ENCODE data around the gene HCFC2. TPM values are rescaled to one million over a fixed set of nuclear protein-coding genes. Genes with fewer than 3 reads are reported as not detected.
A peak's percentile ranks its signal among the peaks of the same experiment; 100 is the strongest.

The HCFC2 gene
- total RNA-seq, 2 experiments from 2014 or later: 7.4 to 8.3 TPM

DNA sequence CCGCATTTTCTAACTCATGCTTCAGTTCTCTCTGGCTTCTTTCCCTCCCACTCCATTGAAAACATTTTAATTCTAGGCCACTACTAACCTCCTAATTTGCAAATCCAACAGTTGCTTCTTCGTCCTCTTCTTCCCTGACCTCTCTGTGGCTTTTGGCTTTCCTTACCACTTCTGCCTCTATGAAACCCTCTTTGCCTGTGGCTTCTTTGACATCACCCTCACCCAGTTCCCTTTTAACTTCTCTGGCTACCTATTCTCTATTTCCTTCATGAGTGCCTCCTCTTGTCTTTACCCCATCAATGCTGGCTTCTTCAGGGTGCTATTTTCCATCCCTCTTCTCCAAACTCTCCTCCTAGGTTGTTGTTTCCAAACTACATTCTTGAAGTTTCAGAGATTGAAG, 4.4 kb upstream of the HCFC2 start:
- CTCF ChIA-PET: interaction anchor here (5.0 to 5.9 kb wide), 2 partner anchors 49 kb away, joined by 29 to 106 read pairs; no protein-coding TSS in a partner anchor
- Mint-ChIP-seq H3K36me3 (ENCODE audit: low read depth) (no peaks in the 10 kb centered on the region), H3K4me1 (ENCODE audit: low read depth) (peaks cover 2% of the 10 kb centered on the region), H3K27ac (no peak overlapping the region), H3K27me3 (ENCODE audit: low read depth) (peaks cover 26% of the 10 kb centered on the region), H3K9me3 (no peaks in the 10 kb centered on the region), H3K4me3 (no peak overlapping the region)
- intact Hi-C loops (cut with micrococcal nuclease): loop anchor here (5.0 kb wide), 1 partner anchor 297 kb away; no protein-coding TSS in a partner anchor
- DNase-seq: no peak

DNA sequence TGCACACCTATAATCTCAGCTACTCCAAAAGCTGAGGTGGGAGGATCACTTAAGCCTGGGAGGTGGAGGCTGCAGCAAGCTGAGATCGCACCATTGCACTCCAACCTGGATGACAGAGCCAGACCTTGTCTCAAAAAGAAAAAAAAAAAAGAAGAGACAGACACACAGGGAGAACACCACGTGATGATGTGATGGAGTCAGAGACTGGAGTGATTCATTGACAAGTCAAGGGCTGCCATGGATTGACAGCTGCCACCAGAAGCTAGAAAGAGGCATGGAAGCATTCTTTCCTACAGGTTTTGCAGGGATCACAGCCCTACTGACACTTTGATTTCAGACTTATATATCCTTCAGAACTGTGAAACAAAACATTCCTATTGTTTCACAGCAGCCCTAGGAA, 3.5 kb upstream of the HCFC2 start:
- CTCF ChIA-PET: interaction anchor here (5.0 kb wide), 1 partner anchor 48 kb away, joined by 29 read pairs; no protein-coding TSS in a partner anchor
- intact Hi-C loops (cut with micrococcal nuclease): loop anchor here (5.0 kb wide), 1 partner anchor 297 kb away; no protein-coding TSS in a partner anchor
- no peak overlapping the region for H3K27ac Mint-ChIP-seq
- peaks cover 10% of the 10 kb centered on the region for H3K4me1 Mint-ChIP-seq (ENCODE audit: low read depth)
- DNase-seq: no peak
- H3K9me3 Mint-ChIP-seq: no peaks in the 10 kb centered on the region
- no peak overlapping the region for H3K4me3 Mint-ChIP-seq
- H3K27me3 Mint-ChIP-seq (ENCODE audit: low read depth): peaks cover 26% of the 10 kb centered on the region
- no peaks in the 10 kb centered on the region for H3K36me3 Mint-ChIP-seq (ENCODE audit: low read depth)

DNA sequence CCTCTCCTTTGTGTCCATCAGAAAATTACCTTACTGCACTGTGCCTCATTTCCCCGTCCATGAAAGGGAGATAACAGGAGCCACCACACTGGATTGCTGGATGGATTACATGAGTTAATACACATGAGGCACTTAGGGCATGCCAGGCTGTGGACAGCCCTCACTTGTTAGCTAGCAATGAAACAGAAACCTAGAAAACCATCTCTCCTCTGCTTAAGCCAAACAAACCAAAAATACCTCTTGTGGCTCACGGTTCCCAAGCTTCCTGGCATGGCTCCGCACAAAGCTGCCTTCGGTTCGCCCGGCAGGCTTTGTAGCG, 660 bp upstream of the HCFC2 start:
- CTCF ChIA-PET: interaction anchor here (0.6 to 5.0 kb wide), 4 partner anchors 45 to 177 kb away, joined by 3 to 29 read pairs (median 4); no protein-coding TSS in a partner anchor
- Mint-ChIP-seq H3K36me3 (ENCODE audit: low read depth) (no peaks in the 10 kb centered on the region), H3K4me1 (ENCODE audit: low read depth) (peaks cover 16% of the 10 kb centered on the region), H3K9me3 (no peaks in the 10 kb centered on the region), H3K27me3 (ENCODE audit: low read depth) (peaks cover 20% of the 10 kb centered on the region), H3K4me3 (peak overlapping the region; percentile 93), H3K27ac (no peak overlapping the region)
- no peak for DNase-seq
- intact Hi-C loops (cut with micrococcal nuclease): loop anchor here (1.0 to 5.0 kb wide), 9 partner anchors 21 to 294 kb away; partner anchors contain the start of genes NFYB, NT5DC3 and TDG

DNA sequence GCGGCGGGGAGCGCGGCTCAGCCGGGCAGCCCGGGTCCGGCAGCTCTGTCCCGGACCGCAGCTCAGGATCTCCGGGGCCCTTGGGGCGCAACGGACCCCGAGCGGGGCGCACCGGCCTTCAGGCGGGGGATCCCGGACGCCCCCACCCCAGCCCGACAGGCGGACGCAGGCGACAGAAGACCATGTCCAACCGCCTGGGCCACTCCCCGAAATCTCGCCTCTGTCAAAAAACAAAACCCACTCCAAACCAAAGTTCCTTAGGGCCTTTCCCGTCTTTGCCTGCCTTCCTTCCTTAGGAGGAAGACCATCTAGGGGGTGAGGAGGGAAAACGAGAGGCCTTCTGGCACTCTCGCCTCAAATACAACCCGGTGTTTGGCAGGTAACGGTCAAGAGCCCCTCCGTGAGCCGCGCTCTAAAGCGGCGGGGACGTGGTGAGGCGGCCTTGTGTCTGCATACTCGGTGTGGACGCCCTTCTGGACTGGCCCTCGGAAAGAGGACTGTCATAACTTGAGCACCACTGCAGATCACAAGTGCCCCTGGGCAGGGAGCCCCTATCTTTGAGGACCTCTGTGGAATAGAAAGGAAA, 604 bp downstream of the HCFC2 start:
- peak; percentile 13 for DNase-seq
- H3K9me3 Mint-ChIP-seq: no peaks in the 10 kb centered on the region
- H3K36me3 Mint-ChIP-seq (ENCODE audit: low read depth): no peaks in the 10 kb centered on the region
- peak overlapping the region; percentile 65 for H3K27ac Mint-ChIP-seq
- intact Hi-C loops (cut with micrococcal nuclease): loop anchor here (1.0 to 5.0 kb wide), 9 partner anchors 19 to 292 kb away; partner anchors contain the start of genes NFYB, NT5DC3 and TDG
- H3K4me3 Mint-ChIP-seq: peak overlapping the region; percentile 93
- CTCF ChIA-PET: interaction anchor here (5.0 kb wide), 1 partner anchor 44 kb away, joined by 29 read pairs; no protein-coding TSS in a partner anchor
- peaks cover 11% of the 10 kb centered on the region for H3K27me3 Mint-ChIP-seq (ENCODE audit: low read depth)
- H3K4me1 Mint-ChIP-seq (ENCODE audit: low read depth): peaks cover 16% of the 10 kb centered on the region

DNA sequence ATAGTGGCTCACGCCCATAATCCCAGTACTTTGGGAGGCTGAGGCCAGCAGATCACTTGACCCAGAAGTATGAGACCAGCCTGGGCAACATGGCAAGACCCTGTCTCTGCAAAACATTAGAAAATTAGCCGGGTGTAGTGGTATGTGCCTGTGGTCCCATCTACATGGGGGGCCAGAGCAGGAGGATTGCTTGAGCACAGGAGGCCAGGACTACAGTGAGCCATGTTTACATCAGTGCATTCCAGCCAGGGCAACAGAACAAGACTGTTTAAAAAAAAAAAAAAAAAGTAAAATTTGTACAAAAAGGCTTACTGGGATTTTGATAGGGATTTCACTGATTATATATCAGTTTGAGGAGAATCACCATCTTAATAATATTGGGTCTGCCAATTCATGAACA, 7.8 kb downstream of the HCFC2 start:
- Mint-ChIP-seq H3K4me1 (ENCODE audit: low read depth) (peaks cover 2% of the 10 kb centered on the region), H3K27ac (no peak overlapping the region), H3K27me3 (ENCODE audit: low read depth) (no peaks in the 10 kb centered on the region), H3K9me3 (no peaks in the 10 kb centered on the region), H3K4me3 (no peak overlapping the region), H3K36me3 (ENCODE audit: low read depth) (peaks cover 1% of the 10 kb centered on the region)
- CTCF ChIA-PET: no interaction called here
- no peak for DNase-seq
- intact Hi-C loops (cut with micrococcal nuclease): no loop called here

DNA sequence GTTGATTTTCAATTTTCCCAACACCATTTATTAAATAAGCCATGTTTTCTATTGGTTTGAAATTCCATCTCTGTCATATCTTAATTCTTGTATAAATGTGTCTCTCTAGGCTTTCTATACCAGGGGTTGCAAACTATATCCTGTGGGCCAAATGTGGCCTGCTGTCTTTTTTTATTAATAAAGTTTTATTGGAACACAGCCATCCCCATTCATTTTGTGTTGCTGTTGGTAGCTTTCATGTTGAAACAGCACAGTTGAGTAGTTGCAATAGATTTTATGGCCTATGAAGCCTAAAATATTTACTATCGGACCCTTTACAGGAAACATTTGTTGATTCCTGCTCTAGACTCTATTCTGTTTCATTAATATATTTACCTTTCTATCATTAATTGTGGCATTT, 9.4 kb downstream of the HCFC2 start:
- CTCF ChIA-PET: interaction anchor here (1.2 kb wide), 1 partner anchor 35 kb away, joined by 5 read pairs; no protein-coding TSS in a partner anchor
- intact Hi-C loops (cut with micrococcal nuclease): no loop called here
- H3K27me3 Mint-ChIP-seq (ENCODE audit: low read depth): no peaks in the 10 kb centered on the region
- H3K36me3 Mint-ChIP-seq (ENCODE audit: low read depth): peaks cover 7% of the 10 kb centered on the region
- H3K4me3 Mint-ChIP-seq: no peak overlapping the region
- H3K4me1 Mint-ChIP-seq (ENCODE audit: low read depth): no peaks in the 10 kb centered on the region
- no peak overlapping the region for H3K27ac Mint-ChIP-seq
- no peak for DNase-seq
- H3K9me3 Mint-ChIP-seq: no peaks in the 10 kb centered on the region

DNA sequence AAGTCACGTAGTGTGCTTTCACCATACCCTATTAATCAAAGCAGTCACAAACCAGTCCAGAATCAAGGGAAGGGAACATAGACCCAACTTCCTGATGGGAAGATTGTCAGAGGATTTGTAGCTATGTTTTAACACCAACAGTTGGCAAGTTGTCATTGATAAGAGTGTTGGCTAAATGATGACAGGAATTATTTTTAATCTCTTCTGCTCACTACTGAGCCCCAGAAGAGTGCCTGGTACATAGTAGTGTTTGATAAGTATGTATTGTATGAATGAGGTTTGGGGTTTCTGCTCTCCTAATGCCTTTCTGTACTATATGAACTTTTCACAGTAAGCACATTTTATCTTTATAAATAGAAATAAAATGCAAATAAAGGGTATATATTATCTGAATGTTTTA, 14.7 kb downstream of the HCFC2 start:
- intact Hi-C loops (cut with micrococcal nuclease): no loop called here
- CTCF ChIA-PET: interaction anchor here (0.6 kb wide), 2 partner anchors 10 to 105 kb away, joined by 3 to 4 read pairs; no protein-coding TSS in a partner anchor
- DNase-seq: no peak
- no peak overlapping the region for H3K4me3 Mint-ChIP-seq
- H3K27me3 Mint-ChIP-seq (ENCODE audit: low read depth): no peaks in the 10 kb centered on the region
- H3K9me3 Mint-ChIP-seq: no peaks in the 10 kb centered on the region
- H3K4me1 Mint-ChIP-seq (ENCODE audit: low read depth): peaks cover 7% of the 10 kb centered on the region
- H3K27ac Mint-ChIP-seq: no peak overlapping the region
- H3K36me3 Mint-ChIP-seq (ENCODE audit: low read depth): peaks cover 18% of the 10 kb centered on the region

DNA sequence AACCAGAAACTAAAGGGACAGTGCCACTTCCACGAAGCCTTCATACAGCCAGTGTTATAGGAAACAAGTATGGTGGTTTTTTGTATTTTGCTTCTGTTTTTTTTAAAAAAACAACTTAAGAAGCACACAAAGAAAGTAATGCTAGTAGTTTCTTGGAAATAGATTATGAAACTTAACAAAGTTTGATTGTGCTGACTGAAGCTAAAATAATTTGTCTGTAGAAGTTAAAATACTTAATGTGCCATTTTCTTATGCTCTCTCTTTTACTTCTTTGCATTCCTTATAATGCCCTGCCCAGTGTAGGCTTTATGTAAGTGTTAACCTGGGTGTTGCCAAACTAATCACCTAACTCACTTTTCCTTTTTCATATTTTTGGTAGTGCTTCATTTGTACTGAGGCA, 16.4 kb downstream of the HCFC2 start:
- peaks cover 15% of the 10 kb centered on the region for H3K4me1 Mint-ChIP-seq (ENCODE audit: low read depth)
- no peak for DNase-seq
- intact Hi-C loops (cut with micrococcal nuclease): no loop called here
- H3K4me3 Mint-ChIP-seq: no peak overlapping the region
- H3K27ac Mint-ChIP-seq: no peak overlapping the region
- peaks cover 26% of the 10 kb centered on the region for H3K36me3 Mint-ChIP-seq (ENCODE audit: low read depth)
- no peaks in the 10 kb centered on the region for H3K27me3 Mint-ChIP-seq (ENCODE audit: low read depth)
- H3K9me3 Mint-ChIP-seq: no peaks in the 10 kb centered on the region
- CTCF ChIA-PET: interaction anchor here (1.0 to 1.3 kb wide), 2 partner anchors 22 to 28 kb away, joined by 3 to 4 read pairs; no protein-coding TSS in a partner anchor

DNA sequence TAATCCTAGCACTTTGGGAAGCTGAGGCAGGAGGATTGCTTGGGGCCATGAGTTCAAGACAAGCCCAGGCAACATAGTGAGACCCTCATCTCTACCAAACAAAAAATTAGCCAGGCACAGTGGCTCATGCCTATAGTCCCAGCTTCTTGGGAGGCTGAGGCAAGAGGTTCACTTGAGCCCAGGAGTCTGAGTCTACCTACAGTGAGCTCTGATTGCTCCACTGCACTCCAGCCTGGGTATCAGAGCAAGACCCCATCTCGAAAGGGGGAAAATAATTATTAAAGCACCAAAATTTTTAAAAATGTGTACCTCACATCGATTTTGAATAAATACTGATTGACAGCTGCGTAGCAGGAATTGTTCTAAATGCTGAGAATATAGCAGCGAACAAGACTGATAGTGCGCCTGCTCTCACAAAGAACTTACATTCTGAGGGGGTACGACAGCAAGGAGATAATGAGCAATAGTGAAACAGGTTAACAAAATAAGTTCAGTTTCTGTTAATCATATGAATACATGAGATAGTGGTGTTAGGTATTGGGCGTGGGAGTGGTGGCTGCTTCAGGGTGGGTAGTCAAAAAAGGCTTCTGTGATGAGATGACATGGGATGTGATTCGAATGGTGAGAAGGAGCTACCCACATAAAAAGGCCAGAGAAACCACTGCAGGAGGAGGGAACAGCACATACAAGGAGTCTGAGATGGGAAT, 19.6 kb downstream of the HCFC2 start:
- Mint-ChIP-seq H3K27ac (no peak overlapping the region), H3K27me3 (ENCODE audit: low read depth) (no peaks in the 10 kb centered on the region), H3K9me3 (no peaks in the 10 kb centered on the region), H3K4me1 (ENCODE audit: low read depth) (peaks cover 15% of the 10 kb centered on the region), H3K36me3 (ENCODE audit: low read depth) (peaks cover 22% of the 10 kb centered on the region), H3K4me3 (no peak overlapping the region)
- intact Hi-C loops (cut with micrococcal nuclease): loop anchor here (1.0 kb wide), 4 partner anchors 20 to 159 kb away; partner anchors contain the start of genes HCFC2 and HSP90B1
- CTCF ChIA-PET: interaction anchor here (0.6 to 1.7 kb wide), 3 partner anchors 9 to 170 kb away, joined by 3 to 6 read pairs (median 3); no protein-coding TSS in a partner anchor
- DNase-seq: peak; percentile 61

DNA sequence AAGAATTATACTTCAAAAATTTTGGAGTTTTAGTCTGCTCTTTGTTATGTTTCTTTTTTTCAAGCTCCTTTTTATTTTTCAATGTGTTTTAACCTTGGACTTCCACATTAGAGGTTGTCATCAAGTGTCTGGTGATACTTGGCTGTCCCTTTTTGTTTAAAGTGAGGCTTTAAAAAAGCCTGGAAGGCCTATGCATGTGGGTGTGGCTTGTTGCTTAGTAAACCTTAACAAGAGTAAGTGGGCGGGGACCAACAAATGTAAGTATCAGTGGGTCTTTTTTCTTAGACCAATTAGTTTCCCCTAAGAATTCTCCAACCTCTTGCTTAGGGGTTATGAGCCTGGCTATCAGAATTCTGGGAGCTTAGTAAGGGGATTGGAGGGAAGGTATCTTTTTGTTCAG, 26.4 kb downstream of the HCFC2 start:
- Mint-ChIP-seq H3K27ac (no peak overlapping the region), H3K27me3 (ENCODE audit: low read depth) (no peaks in the 10 kb centered on the region)

DNA sequence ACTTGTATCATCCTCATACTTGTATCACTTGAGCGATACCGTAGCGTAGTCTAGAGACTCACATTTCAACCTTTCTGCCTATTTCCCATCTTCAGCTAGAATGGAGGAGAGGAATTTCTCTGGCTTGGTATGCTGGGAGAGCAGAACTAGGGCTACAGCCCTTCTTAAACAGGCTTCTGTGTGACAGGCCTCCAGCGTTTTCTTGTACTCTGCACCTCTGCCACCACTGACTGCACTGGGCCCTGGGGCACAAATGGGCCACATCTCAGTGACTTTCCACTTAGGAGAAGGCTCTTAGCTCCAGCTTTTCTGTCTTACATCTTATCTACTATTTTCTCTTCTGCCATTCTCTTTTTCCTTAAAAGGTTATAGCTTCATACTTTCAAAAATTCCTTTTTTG, 26.8 kb downstream of the HCFC2 start:
- Mint-ChIP-seq H3K27ac (no peak overlapping the region), H3K4me3 (no peak overlapping the region), H3K4me1 (ENCODE audit: low read depth) (peaks cover 8% of the 10 kb centered on the region), H3K9me3 (no peaks in the 10 kb centered on the region), H3K36me3 (ENCODE audit: low read depth) (peaks cover 11% of the 10 kb centered on the region), H3K27me3 (ENCODE audit: low read depth) (no peaks in the 10 kb centered on the region)
- no peak for DNase-seq
- CTCF ChIA-PET: interaction anchor here (0.8 kb wide), 1 partner anchor 18 kb away, joined by 6 read pairs; no protein-coding TSS in a partner anchor
- intact Hi-C loops (cut with micrococcal nuclease): loop anchor here (5.0 kb wide), 1 partner anchor 1346 kb away; no protein-coding TSS in a partner anchor

More for the DNA sequence above, 26.4 kb downstream of the HCFC2 start:
- Mint-ChIP-seq H3K9me3 (no peaks in the 10 kb centered on the region), H3K36me3 (ENCODE audit: low read depth) (peaks cover 11% of the 10 kb centered on the region), H3K4me1 (ENCODE audit: low read depth) (peaks cover 8% of the 10 kb centered on the region), H3K4me3 (no peak overlapping the region)
- DNase-seq: no peak
- intact Hi-C loops (cut with micrococcal nuclease): loop anchor here (5.0 kb wide), 1 partner anchor 1347 kb away; no protein-coding TSS in a partner anchor
- CTCF ChIA-PET: no interaction called here

DNA sequence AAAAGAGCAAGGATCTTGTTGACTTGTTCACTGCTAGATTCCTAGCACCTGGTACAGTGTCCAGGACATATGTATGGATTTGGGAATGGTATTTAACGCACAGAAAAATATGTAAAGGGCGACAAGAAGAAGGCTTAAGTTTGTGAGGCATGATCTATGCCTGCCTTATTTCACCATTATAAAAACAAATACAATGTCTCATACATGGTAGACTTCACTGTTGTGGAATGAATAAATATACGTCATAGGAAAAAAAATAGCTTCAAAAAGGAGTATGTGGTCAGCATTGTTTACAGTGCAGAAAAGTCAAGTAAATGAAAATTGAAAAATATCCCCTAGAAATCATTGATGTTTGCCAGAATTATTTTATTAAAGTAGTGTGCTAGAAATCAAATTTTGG, 30.0 kb downstream of the HCFC2 start:
- DNase-seq: no peak
- Mint-ChIP-seq H3K4me1 (ENCODE audit: low read depth) (peaks cover 8% of the 10 kb centered on the region), H3K36me3 (ENCODE audit: low read depth) (peaks cover 13% of the 10 kb centered on the region), H3K27me3 (ENCODE audit: low read depth) (no peaks in the 10 kb centered on the region), H3K27ac (no peak overlapping the region), H3K4me3 (no peak overlapping the region), H3K9me3 (no peaks in the 10 kb centered on the region)
- CTCF ChIA-PET: no interaction called here
- intact Hi-C loops (cut with micrococcal nuclease): loop anchor here (5.0 kb wide), 1 partner anchor 1343 kb away; no protein-coding TSS in a partner anchor
